HepG2 (cell line): ENCODE measurements around the gene PGAP3. TPM values are rescaled to one million over a fixed set of nuclear protein-coding genes. Genes with fewer than 3 reads are reported as not detected.

Experiments used
- ASH2L ChIP-seq: fragments of 300-600, 200-600 bp; sonication (generic); IDR thresholded peaks from 2 replicates; pipeline ENCODE4 v1.7.0; 2017; ENCODE audit warnings: low read depth, mild to moderate bottlenecking, moderate library complexity, mixed read lengths, low read length; ENCODE audit not compliant: insufficient read length
- CERS6 ChIP-seq: sonication (generic); formaldehyde crosslinking; IDR thresholded peaks from 2 replicates; pipeline ENCODE4 v1.5.0; 2020; ENCODE audit warnings: missing genetic modification reagents
- CHD4 ChIP-seq: fragments of 200-600 bp; sonication (generic); IDR thresholded peaks from 2 replicates; pipeline ENCODE4 v1.7.0; 2017; ENCODE audit warnings: mild to moderate bottlenecking, low read length, borderline replicate concordance
- E2F1 ChIP-seq: sonication (generic); formaldehyde crosslinking; IDR thresholded peaks from 2 replicates; pipeline ENCODE4 v1.5.0; 2020; ENCODE audit warnings: missing genetic modification reagents
- EED ChIP-seq: sonication (generic); formaldehyde crosslinking; IDR thresholded peaks from 2 replicates; pipeline ENCODE4 v1.5.0; 2020; ENCODE audit warnings: mild to moderate bottlenecking, missing genetic modification reagents
- GPN1 ChIP-seq: sonication (generic); formaldehyde crosslinking; IDR thresholded peaks from 2 replicates; pipeline ENCODE4 v1.5.1; 2020; ENCODE audit warnings: missing genetic modification reagents, borderline replicate concordance
- GTF3A ChIP-seq: sonication (generic); formaldehyde crosslinking; conservative IDR thresholded peaks from 2 replicates; pipeline ENCODE4 v1.4.0; 2020; ENCODE audit warnings: mild to moderate bottlenecking, missing genetic modification reagents
- IKZF1 ChIP-seq: fragments of 450-650 bp; IDR thresholded peaks from 2 replicates; pipeline ENCODE4 v1.7.1; 2016
- ISX ChIP-seq: sonication (generic); formaldehyde crosslinking; conservative IDR thresholded peaks from 2 replicates; pipeline ENCODE4 v1.5.0; 2020; ENCODE audit warnings: missing genetic modification reagents
- KIAA2018 ChIP-seq: sonication (generic); formaldehyde crosslinking; IDR thresholded peaks from 2 replicates; pipeline ENCODE4 v1.5.0; 2020; ENCODE audit warnings: mild to moderate bottlenecking, missing genetic modification reagents, borderline replicate concordance
- NFRKB ChIP-seq: fragments of 450-650 bp; IDR thresholded peaks from 2 replicates; pipeline ENCODE4 v1.6.1; 2017
- PHB2 ChIP-seq: fragments of 450-650 bp; IDR thresholded peaks from 2 replicates; pipeline ENCODE4 v1.6.1; 2018; ENCODE audit not compliant: partially characterized antibody
- POLR2AphosphoS2 ChIP-seq: IDR thresholded peaks from 2 replicates; pipeline ENCODE4 v1.6.1; 2011; ENCODE audit warnings: low read depth, low read length, improper control_type of control experiment
- SKI ChIP-seq: fragments of 450-650 bp; IDR thresholded peaks from one replicate; pipeline ENCODE4 v1.6.1; 2018; ENCODE audit warnings: mild to moderate bottlenecking; ENCODE audit not compliant: partially characterized antibody
- ZNF180 ChIP-seq: sonication (generic); formaldehyde crosslinking; IDR thresholded peaks from 2 replicates; pipeline ENCODE4 v1.4.0; 2020; ENCODE audit warnings: low read depth, missing genetic modification reagents, borderline replicate concordance
- ZNF296 ChIP-seq: sonication (generic); formaldehyde crosslinking; conservative IDR thresholded peaks from 2 replicates; pipeline ENCODE4 v1.5.0; 2020; ENCODE audit warnings: mild to moderate bottlenecking, missing genetic modification reagents
- ZNF501 ChIP-seq: sonication (generic); formaldehyde crosslinking; IDR thresholded peaks from 2 replicates; pipeline ENCODE4 v1.5.1; 2020; ENCODE audit warnings: mild to moderate bottlenecking, moderate library complexity, missing genetic modification reagents
- ZNF776 ChIP-seq: sonication (generic); formaldehyde crosslinking; IDR thresholded peaks from 2 replicates; pipeline ENCODE4 v1.4.0; 2020; ENCODE audit warnings: mild to moderate bottlenecking, missing genetic modification reagents
- polyA plus RNA-seq, 8 experiments: library from polyadenylated mRNA; depleted of rRNA in 3 of 8; stranded (reverse) in 7 of 8; unstranded in 1 of 8; fragments of >200 nt; fragmentation: Illumina TruSeq in 4 of 8; extraction: Trizol in 4 of 8; gene quantifications; 2 replicates each; pipeline versions ENCODE4 v1.2.1 to v1.2.3, GENCODE V29; 2011 to 2016; ENCODE audit warnings: low read depth in 4 of 8, missing spikeins in 1 of 8, mixed read lengths in 1 of 8; ENCODE audit not compliant: insufficient read depth in 1 of 8
- total RNA-seq, 5 experiments: library from RNA; depleted of rRNA; stranded (reverse); fragments of >200 nt; fragmentation: Illumina TruSeq; extraction: Trizol; gene quantifications; 2 replicates each; pipeline ENCODE4 v1.2.3, GENCODE V29; 2016; ENCODE audit warnings: low read depth in 1 of 5

PGAP3 gene
- total and polyA plus RNA-seq, 2 of the 13 experiments (the other 11 are each of a cell fraction or from before 2014, with no cell fraction given) = 11.9 to 14.6 TPM

- TF ChIP-seq KIAA2018 (CRISPR knock-in tag) (no peak), GPN1 (CRISPR knock-in tag) (no peak), ZNF501 (no peak), CHD4 (0 out of 2 replicates have a peak, but pooled peaks have one; percentile 37), SKI (no peak), ASH2L (no peak), ZNF776 (CRISPR knock-in tag) (no peak), ZNF180 (CRISPR knock-in tag) (no peak), IKZF1 (no peak), ISX (no peak), E2F1 (CRISPR knock-in tag) (no peak), EED (no peak), ZNF296 (CRISPR knock-in tag) (no peak), CERS6 (no peak), NFRKB (no peak), POLR2AphosphoS2 (no peak), GTF3A (CRISPR knock-in tag) (no peak), PHB2 (no peak)
Observed at GRCh38 chr17:39674702-39675389, 13.0 kb downstream of the PGAP3 start (continued).
